K562 (cell line): ENCODE data around the gene SLBP. TPM values are rescaled to one million over a fixed set of nuclear protein-coding genes. Genes with fewer than 3 reads are reported as not detected.

Experiments
- CREM ChIP-seq: IDR thresholded peaks from 2 replicates; pipeline ENCODE4 v1.6.1; 2014; ENCODE audit warnings: antibody characterized with exemption, low read depth
- DMBX1 ChIP-seq: fragments of 250-450 bp; sonication (Bioruptor Pico); IDR thresholded peaks from 2 replicates; pipeline ENCODE4 v1.8.0; 2022; ENCODE audit warnings: inconsistent platforms, mild to moderate bottlenecking, moderate library complexity, borderline replicate concordance
- E2F4 ChIP-seq: sonication (generic); formaldehyde crosslinking; IDR thresholded peaks from 2 replicates; pipeline ENCODE4 v1.8.0; 2022; ENCODE audit warnings: mild to moderate bottlenecking, low read depth, missing genetic modification reagents
- FUS ChIP-seq: fragments of 200-400 bp; formaldehyde crosslinking; optimal IDR thresholded peaks from 2 replicates; pipeline ENCODE3; 2017; ENCODE audit warnings: low read depth, low read length
- HMBOX1 ChIP-seq: sonication (generic); IDR thresholded peaks from 2 replicates; pipeline ENCODE4 v1.6.1; 2016
- HSF4 ChIP-seq: fragments of 250-450 bp; sonication (Bioruptor Pico); IDR thresholded peaks from 2 replicates; pipeline ENCODE4 v2.1.2; 2022; ENCODE audit warnings: mild to moderate bottlenecking, moderate library complexity, borderline replicate concordance
- MAX ChIP-seq: sonication (generic); formaldehyde crosslinking; IDR thresholded peaks from 2 replicates; pipeline ENCODE4 v1.9.0; 2022; ENCODE audit warnings: mild to moderate bottlenecking, missing genetic modification reagents
- MEF2A ChIP-seq: IDR thresholded peaks from 2 replicates; pipeline ENCODE4 v1.6.1; 2011; ENCODE audit warnings: low read depth, mild to moderate bottlenecking, low read length, moderate library complexity; ENCODE audit not compliant: control insufficient read depth
- MTA3 ChIP-seq: fragments of 450-650 bp; formaldehyde crosslinking; IDR thresholded peaks from 2 replicates; pipeline ENCODE4 v1.6.1; 2017; ENCODE audit warnings: mild to moderate bottlenecking, borderline replicate concordance
- MYNN ChIP-seq, 2 experiments: sonication (generic); formaldehyde crosslinking in 1 of 2; IDR thresholded peaks; 2 replicates each; pipeline versions ENCODE4 v1.5.0 to v1.6.1; 2016 to 2020; ENCODE audit warnings: antibody characterized with exemption in 1 of 2, missing genetic modification reagents in 1 of 2
- NR2C1 ChIP-seq, 2 experiments: fragments of 450-650 bp; IDR thresholded peaks; 2 replicates each; pipeline ENCODE4 v1.6.1; 2017; ENCODE audit warnings: mild to moderate bottlenecking in 2 of 2, antibody characterized with exemption in 1 of 2, inconsistent platforms in 1 of 2, missing compliant biosample characterization in 1 of 2, missing genetic modification characterization in 1 of 2
- PKNOX1 ChIP-seq: fragments of 450-650 bp; IDR thresholded peaks from 2 replicates; pipeline ENCODE4 v1.6.1; 2016
- SP1 ChIP-seq: sonication (generic); formaldehyde crosslinking; IDR thresholded peaks from 2 replicates; pipeline ENCODE4 v1.8.1; 2022; ENCODE audit warnings: mild to moderate bottlenecking, missing genetic modification reagents
- THRAP3 ChIP-seq: fragments of 450-650 bp; IDR thresholded peaks from 2 replicates; pipeline ENCODE4 v1.6.1; 2016; ENCODE audit warnings: mild to moderate bottlenecking, inconsistent platforms, borderline replicate concordance
- ZBTB5 ChIP-seq: fragments of 450-650 bp; IDR thresholded peaks from 2 replicates; pipeline ENCODE4 v1.6.1; 2017; ENCODE audit warnings: antibody characterized with exemption
- ZHX1 ChIP-seq: fragments of 150-350 bp; conservative IDR thresholded peaks from 2 replicates; pipeline ENCODE4 v1.6.1; 2014; ENCODE audit warnings: low read length
- ZNF408 ChIP-seq: fragments of 250-450 bp; sonication (Bioruptor Pico); IDR thresholded peaks from 2 replicates; pipeline ENCODE4 v1.4.0; 2020; ENCODE audit warnings: low read depth, mild to moderate bottlenecking, moderate library complexity
- ZNF431 ChIP-seq: sonication (generic); formaldehyde crosslinking; IDR thresholded peaks from 2 replicates; pipeline ENCODE4 v1.8.0; 2022; ENCODE audit warnings: mild to moderate bottlenecking, missing genetic modification reagents
- polyA plus RNA-seq, 8 experiments: library from polyadenylated mRNA; depleted of rRNA in 4 of 8; stranded (reverse) in 5 of 8; unstranded in 3 of 8; fragments of >200 nt; fragmentation: Nextera tagmentation in 2 of 8; fragmentation: Illumina TruSeq in 1 of 8; extraction: Ambion mirVana in 2 of 8; extraction: Trizol in 1 of 8; gene quantifications; 2 replicates each; pipeline versions ENCODE4 v1.2.1 to v1.2.3, GENCODE V29; 2011 to 2014; ENCODE audit warnings: inconsistent platforms in 1 of 8, missing spikeins in 1 of 8
- total RNA-seq, 7 experiments: library from RNA; depleted of rRNA in 6 of 7; stranded (reverse); fragments of >200 nt in 6 of 7; fragmentation: Illumina TruSeq in 2 of 7; extraction: Trizol in 2 of 7; gene quantifications; 2 replicates each; pipeline versions ENCODE4 v1.2.1 to v1.2.3, GENCODE V29; 2011 to 2021; ENCODE audit warnings: low replicate concordance in 1 of 7

The SLBP gene
- total and polyA plus RNA-seq, 9 of the 15 experiments (the other 6 are each of a cell fraction or from before 2014, with no cell fraction given), result 49.4 to 221 (median 162) TPM

- TF ChIP-seq MAX (CRISPR knock-in tag) (peak; percentile 55; the same call in 1 of the 2 replicates), MEF2A (no peak), CREM (no peak), ZNF431 (no peak), E2F4 (no peak), THRAP3 (no peak), SP1 (CRISPR knock-in tag) (peak; percentile 54; the same call in 1 of the 2 replicates), HSF4 (CRISPR knock-in tag) (no peak), ZHX1 (no peak), MYNN (IDR thresholded peaks at IDR 0.05) (no peak), MYNN (CRISPR knock-in tag; IDR thresholded peaks at IDR 0.05) (no peak), NR2C1 (IDR thresholded peaks at IDR 0.05) (peak; percentile 35; the same call in 1 of the 2 replicates), NR2C1 (tag; IDR thresholded peaks at IDR 0.05) (peak; percentile 56; the same call in 1 of the 2 replicates), HMBOX1 (no peak), FUS (peak; percentile 48), PKNOX1 (no peak), DMBX1 (CRISPR knock-in tag) (no peak), MTA3 (peak; percentile 68; the same call in 1 of the 2 replicates), ZBTB5 (no peak), ZNF408 (CRISPR knock-in tag) (no peak)
Observed at GRCh38 chr4:1720163-1720983, 8.3 kb upstream of the SLBP start (continued).
